HepG2 (cell line): ENCODE measurements around the gene TPST1. TPM values are rescaled to one million over a fixed set of nuclear protein-coding genes. Genes with fewer than 3 reads are reported as not detected.

Experiments
- AHR ChIP-seq: IDR thresholded peaks from 2 replicates; pipeline ENCODE4 v1.6.1; 2018; ENCODE audit warnings: missing genetic modification reagents, missing compliant biosample characterization
- EEA1 ChIP-seq: sonication (generic); formaldehyde crosslinking; IDR thresholded peaks from 2 replicates; pipeline ENCODE4 v1.5.1; 2020; ENCODE audit warnings: mild to moderate bottlenecking, missing genetic modification reagents, borderline replicate concordance
- LCORL ChIP-seq, 2 experiments: fragments of 450-650 bp in 1 of 2; sonication (generic) in 1 of 2; formaldehyde crosslinking in 1 of 2; IDR thresholded peaks; 2 replicates each; pipeline versions ENCODE4 v1.5.0 to v1.6.1; 2017 to 2020; ENCODE audit warnings: antibody characterized with exemption in 1 of 2, missing genetic modification reagents in 1 of 2
- MATR3 ChIP-seq: sonication (generic); formaldehyde crosslinking; IDR thresholded peaks from 2 replicates; pipeline ENCODE4 v1.4.0; 2020; ENCODE audit warnings: missing genetic modification reagents
- MYC ChIP-seq: sonication (generic); formaldehyde crosslinking; IDR thresholded peaks from 2 replicates; pipeline ENCODE4 v1.9.0; 2021; ENCODE audit warnings: missing genetic modification reagents, borderline replicate concordance
- NFKB2 ChIP-seq: sonication (generic); formaldehyde crosslinking; IDR thresholded peaks from 2 replicates; pipeline ENCODE4 v1.4.0; 2020; ENCODE audit warnings: missing genetic modification reagents, borderline replicate concordance
- NR2C2 ChIP-seq: sonication (generic); formaldehyde crosslinking; IDR thresholded peaks from 2 replicates; pipeline ENCODE4 v1.4.0; 2020; ENCODE audit warnings: missing genetic modification reagents, mild to moderate bottlenecking, moderate library complexity, borderline replicate concordance
- PITX1 ChIP-seq: sonication (generic); formaldehyde crosslinking; IDR thresholded peaks from 2 replicates; pipeline ENCODE4 v1.5.1; 2020; ENCODE audit warnings: mild to moderate bottlenecking, missing genetic modification reagents
- RXRB ChIP-seq: IDR thresholded peaks from 2 replicates; pipeline ENCODE4 v1.6.1; 2016; ENCODE audit warnings: borderline replicate concordance, missing genetic modification reagents, missing compliant biosample characterization
- STAT5B ChIP-seq: sonication (generic); formaldehyde crosslinking; IDR thresholded peaks from 2 replicates; pipeline ENCODE4 v1.4.0; 2020; ENCODE audit warnings: missing genetic modification reagents
- SYNCRIP ChIP-seq: fragments of 200-400 bp; formaldehyde crosslinking; IDR thresholded peaks from 2 replicates; pipeline ENCODE4 v1.6.1; 2018; ENCODE audit warnings: mild to moderate bottlenecking, low read depth, low read length; ENCODE audit not compliant: insufficient read depth
- THAP11 ChIP-seq: IDR thresholded peaks from 2 replicates; pipeline ENCODE4 v1.6.1; 2016; ENCODE audit warnings: missing biosample characterization, missing genetic modification reagents
- ZFP41 ChIP-seq: sonication (generic); formaldehyde crosslinking; IDR thresholded peaks from 2 replicates; pipeline ENCODE4 v1.4.0; 2020; ENCODE audit warnings: mild to moderate bottlenecking, missing genetic modification reagents, borderline replicate concordance
- ZNF205 ChIP-seq: IDR thresholded peaks from 2 replicates; pipeline ENCODE4 v1.6.1; 2018; ENCODE audit warnings: missing biosample characterization, missing genetic modification reagents
- ZNF496 ChIP-seq: sonication (generic); formaldehyde crosslinking; IDR thresholded peaks from 2 replicates; pipeline ENCODE4 v1.8.1; 2023; ENCODE audit warnings: mild to moderate bottlenecking, moderate library complexity, missing genetic modification reagents; ENCODE audit not compliant: insufficient replicate concordance
- polyA plus RNA-seq, 8 experiments: library from polyadenylated mRNA; depleted of rRNA in 3 of 8; stranded (reverse) in 7 of 8; unstranded in 1 of 8; fragments of >200 nt; fragmentation: Illumina TruSeq in 4 of 8; extraction: Trizol in 4 of 8; gene quantifications; 2 replicates each; pipeline versions ENCODE4 v1.2.1 to v1.2.3, GENCODE V29; 2011 to 2016; ENCODE audit warnings: low read depth in 4 of 8, missing spikeins in 1 of 8, mixed read lengths in 1 of 8; ENCODE audit not compliant: insufficient read depth in 1 of 8
- total RNA-seq, 5 experiments: library from RNA; depleted of rRNA; stranded (reverse); fragments of >200 nt; fragmentation: Illumina TruSeq; extraction: Trizol; gene quantifications; 2 replicates each; pipeline ENCODE4 v1.2.3, GENCODE V29; 2016; ENCODE audit warnings: low read depth in 1 of 5
- TF ChIP-seq, protein P1 (sequence below): sonication (generic); formaldehyde crosslinking; IDR thresholded peaks from 2 replicates; pipeline ENCODE4 v1.4.0; 2020; ENCODE audit warnings: missing genetic modification reagents, low read depth, mild to moderate bottlenecking, borderline replicate concordance
- TF ChIP-seq, protein P2 (sequence below): sonication (generic); formaldehyde crosslinking; IDR thresholded peaks from 2 replicates; pipeline ENCODE4 v1.5.1; 2020; ENCODE audit warnings: mild to moderate bottlenecking, missing genetic modification reagents
- TF ChIP-seq, protein P3 (sequence below): sonication (generic); formaldehyde crosslinking; IDR thresholded peaks from 2 replicates; pipeline ENCODE4 v1.4.0; 2020; ENCODE audit warnings: missing genetic modification reagents, borderline replicate concordance

Gene TPST1
- total and polyA plus RNA-seq, 2 of the 13 experiments (the other 11 are each of a cell fraction or from before 2014, with no cell fraction given): 24.3 to 34.1 TPM

DNA sequence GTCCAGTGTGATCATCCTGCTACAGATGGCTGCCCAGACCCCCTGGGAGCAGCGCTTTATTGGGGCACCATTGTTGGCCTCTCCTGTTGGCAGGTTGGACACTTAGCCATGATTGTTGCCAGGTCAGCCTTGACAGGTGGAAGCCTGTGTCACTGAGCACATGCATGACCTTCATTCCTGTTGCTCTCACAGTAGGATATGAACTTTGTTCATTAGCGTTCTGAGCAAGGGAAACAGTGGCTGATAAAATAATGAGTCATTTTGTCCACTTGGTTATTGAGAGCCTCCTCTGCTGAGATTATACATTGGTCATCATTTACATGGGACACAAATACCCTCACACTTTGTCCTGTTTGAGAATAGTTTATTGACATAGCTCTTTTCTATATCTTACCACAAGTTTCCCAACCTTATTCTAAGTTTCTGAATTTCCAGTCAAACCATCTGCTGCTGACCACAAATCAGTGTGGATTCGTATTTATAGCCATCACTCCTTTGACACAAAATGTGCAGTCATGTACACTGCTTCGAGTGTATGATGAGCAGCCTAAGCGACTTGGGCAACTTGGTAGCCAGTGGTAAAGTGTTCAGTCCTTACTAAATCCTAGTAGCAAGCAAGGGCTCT, 102.6 kb downstream of the TPST1 start (continued):
- TF ChIP-seq NFKB2: no peak
- no peak for TF ChIP-seq MATR3 (CRISPR knock-in tag)
- TF ChIP-seq ZFP41 (CRISPR knock-in tag): no peak
- TF ChIP-seq, protein P1, sequence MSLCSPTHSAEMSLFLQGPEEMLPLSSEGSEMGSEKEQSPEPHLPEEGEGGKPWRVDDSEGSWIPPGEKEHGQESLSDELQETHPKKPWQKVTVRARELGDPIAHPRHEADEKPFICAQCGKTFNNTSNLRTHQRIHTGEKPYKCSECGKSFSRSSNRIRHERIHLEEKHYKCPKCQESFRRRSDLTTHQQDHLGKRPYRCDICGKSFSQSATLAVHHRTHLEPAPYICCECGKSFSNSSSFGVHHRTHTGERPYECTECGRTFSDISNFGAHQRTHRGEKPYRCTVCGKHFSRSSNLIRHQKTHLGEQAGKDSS (CRISPR knock-in tag): 0 out of 2 replicates have a peak, but pooled peaks have one; percentile 73
- peak; percentile 72 for TF ChIP-seq RXRB (CRISPR knock-in tag)
- TF ChIP-seq, protein P2, sequence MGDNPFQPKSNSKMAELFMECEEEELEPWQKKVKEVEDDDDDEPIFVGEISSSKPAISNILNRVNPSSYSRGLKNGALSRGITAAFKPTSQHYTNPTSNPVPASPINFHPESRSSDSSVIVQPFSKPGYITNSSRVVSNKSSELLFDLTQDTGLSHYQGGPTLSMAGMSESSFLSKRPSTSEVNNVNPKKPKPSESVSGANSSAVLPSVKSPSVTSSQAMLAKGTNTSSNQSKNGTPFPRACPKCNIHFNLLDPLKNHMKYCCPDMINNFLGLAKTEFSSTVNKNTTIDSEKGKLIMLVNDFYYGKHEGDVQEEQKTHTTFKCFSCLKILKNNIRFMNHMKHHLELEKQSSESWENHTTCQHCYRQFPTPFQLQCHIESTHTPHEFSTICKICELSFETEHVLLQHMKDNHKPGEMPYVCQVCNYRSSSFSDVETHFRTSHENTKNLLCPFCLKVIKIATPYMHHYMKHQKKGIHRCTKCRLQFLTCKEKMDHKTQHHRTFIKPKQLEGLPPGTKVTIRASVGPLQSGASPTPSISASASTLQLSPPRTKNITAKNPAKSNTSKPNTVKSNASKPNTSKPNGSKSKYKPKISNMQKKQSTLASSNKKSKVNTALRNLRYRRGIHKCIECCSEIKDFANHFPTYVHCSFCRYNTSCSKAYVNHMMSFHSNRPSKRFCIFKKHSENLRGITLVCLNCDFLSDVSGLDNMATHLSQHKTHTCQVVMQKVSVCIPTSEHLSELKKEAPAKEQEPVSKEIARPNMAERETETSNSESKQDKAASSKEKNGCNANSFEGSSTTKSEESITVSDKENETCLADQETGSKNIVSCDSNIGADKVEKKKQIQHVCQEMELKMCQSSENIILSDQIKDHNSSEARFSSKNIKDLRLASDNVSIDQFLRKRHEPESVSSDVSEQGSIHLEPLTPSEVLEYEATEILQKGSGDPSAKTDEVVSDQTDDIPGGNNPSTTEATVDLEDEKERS: no peak
- TF ChIP-seq, protein P3, sequence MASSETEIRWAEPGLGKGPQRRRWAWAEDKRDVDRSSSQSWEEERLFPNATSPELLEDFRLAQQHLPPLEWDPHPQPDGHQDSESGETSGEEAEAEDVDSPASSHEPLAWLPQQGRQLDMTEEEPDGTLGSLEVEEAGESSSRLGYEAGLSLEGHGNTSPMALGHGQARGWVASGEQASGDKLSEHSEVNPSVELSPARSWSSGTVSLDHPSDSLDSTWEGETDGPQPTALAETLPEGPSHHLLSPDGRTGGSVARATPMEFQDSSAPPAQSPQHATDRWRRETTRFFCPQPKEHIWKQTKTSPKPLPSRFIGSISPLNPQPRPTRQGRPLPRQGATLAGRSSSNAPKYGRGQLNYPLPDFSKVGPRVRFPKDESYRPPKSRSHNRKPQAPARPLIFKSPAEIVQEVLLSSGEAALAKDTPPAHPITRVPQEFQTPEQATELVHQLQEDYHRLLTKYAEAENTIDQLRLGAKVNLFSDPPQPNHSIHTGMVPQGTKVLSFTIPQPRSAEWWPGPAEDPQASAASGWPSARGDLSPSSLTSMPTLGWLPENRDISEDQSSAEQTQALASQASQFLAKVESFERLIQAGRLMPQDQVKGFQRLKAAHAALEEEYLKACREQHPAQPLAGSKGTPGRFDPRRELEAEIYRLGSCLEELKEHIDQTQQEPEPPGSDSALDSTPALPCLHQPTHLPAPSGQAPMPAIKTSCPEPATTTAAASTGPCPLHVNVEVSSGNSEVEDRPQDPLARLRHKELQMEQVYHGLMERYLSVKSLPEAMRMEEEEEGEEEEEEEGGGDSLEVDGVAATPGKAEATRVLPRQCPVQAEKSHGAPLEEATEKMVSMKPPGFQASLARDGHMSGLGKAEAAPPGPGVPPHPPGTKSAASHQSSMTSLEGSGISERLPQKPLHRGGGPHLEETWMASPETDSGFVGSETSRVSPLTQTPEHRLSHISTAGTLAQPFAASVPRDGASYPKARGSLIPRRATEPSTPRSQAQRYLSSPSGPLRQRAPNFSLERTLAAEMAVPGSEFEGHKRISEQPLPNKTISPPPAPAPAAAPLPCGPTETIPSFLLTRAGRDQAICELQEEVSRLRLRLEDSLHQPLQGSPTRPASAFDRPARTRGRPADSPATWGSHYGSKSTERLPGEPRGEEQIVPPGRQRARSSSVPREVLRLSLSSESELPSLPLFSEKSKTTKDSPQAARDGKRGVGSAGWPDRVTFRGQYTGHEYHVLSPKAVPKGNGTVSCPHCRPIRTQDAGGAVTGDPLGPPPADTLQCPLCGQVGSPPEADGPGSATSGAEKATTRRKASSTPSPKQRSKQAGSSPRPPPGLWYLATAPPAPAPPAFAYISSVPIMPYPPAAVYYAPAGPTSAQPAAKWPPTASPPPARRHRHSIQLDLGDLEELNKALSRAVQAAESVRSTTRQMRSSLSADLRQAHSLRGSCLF (CRISPR knock-in tag): no peak
- peak; percentile 49; the same call in 1 of the 2 replicates for TF ChIP-seq MYC
- no peak for TF ChIP-seq SYNCRIP
- no peak for TF ChIP-seq LCORL (IDR thresholded peaks at IDR 0.05)
- TF ChIP-seq LCORL (CRISPR knock-in tag; IDR thresholded peaks at IDR 0.05): peak; percentile 21; the same call in 1 of the 2 replicates
- no peak for TF ChIP-seq AHR (CRISPR knock-in tag)
- peak; percentile 44; the same call in 1 of the 2 replicates for TF ChIP-seq PITX1 (CRISPR knock-in tag)
- TF ChIP-seq NR2C2 (CRISPR knock-in tag): peak; percentile 65
- TF ChIP-seq THAP11 (CRISPR knock-in tag): peak; percentile 58
- TF ChIP-seq ZNF205: 0 out of 2 replicates have a peak, but pooled peaks have one; percentile 49
- no peak for TF ChIP-seq EEA1 (CRISPR knock-in tag)
- no peak for TF ChIP-seq STAT5B (CRISPR knock-in tag)
- TF ChIP-seq ZNF496 (CRISPR knock-in tag): no peak
